HG03354 (cell line): Measurements from ENCODE around the gene EPHB4.
A peak's percentile ranks its signal among the peaks of the same experiment; 100 is the strongest.
"Not testable (repeated sequence)": the region's sequence is repeated elsewhere in the genome, so short reads cannot be mapped to it uniquely, and the experiment has no call there.

ENCODE experiments used
- ATAC-seq: cut with Tn5 transposase; IDR thresholded peaks from one replicate; pipeline ENCODE4 v1.9.1; 2021; ENCODE audit warnings: mild to moderate bottlenecking; ENCODE audit not compliant: unreplicated experiment, poor library complexity, severe bottlenecking

Gene EPHB4

DNA sequence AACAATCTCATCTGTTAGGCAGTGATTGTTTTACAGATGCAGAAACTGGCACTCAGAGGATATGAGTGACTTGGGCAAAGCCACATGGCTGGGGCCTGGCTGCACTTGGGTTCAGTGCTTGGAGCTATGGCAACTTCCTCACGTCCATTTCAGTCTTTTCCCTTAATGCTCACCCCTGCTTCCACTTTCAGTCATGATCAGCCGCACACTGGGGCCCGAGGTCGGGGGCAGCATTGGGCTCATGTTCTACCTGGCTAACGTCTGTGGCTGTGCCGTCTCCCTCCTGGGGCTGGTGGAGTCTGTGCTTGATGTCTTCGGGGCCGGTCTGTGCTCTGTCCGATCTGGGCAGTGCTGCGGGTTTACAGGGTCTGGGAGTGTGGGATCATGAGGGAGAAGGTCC is 28.2 kb upstream of the EPHB4 start:
- ATAC-seq, result no peak

GRCh38 chr7:100854899-100855298 is 27.6 kb upstream of the EPHB4 start:
- not testable (repeated sequence) for ATAC-seq

DNA sequence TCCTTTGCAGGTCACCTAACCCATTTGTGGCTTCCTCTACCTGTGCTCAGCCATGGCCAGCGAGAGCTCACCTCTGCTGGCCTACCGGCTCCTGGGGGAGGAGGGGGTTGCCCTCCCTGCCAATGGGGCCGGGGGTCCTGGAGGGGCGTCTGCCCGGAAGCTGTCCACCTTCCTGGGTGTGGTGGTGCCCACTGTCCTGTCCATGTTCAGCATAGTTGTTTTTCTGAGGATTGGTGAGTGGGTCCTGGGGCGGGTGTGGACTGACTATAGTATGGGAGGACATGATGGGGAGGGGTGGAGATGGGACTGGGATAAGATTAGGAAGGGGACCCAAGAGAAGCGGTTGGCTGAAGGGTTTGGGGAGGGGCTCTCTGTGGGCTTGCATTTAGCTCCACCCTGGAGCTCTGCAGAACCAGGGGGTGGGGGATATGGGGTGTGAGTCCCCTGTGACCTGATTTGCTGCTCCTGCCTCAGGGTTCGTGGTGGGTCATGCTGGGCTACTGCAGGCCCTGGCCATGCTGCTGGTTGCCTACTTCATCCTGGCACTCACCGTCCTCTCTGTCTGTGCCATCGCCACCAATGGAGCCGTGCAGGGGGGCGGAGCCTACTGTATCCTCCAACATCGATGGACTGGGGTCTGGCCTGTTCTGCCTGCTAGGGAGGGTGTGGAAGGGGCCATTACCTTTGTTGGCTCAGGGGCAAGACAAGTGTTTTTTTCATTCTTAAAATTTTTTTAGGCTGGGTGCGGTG is 27.0 kb upstream of the EPHB4 start:
- no peak for ATAC-seq

DNA sequence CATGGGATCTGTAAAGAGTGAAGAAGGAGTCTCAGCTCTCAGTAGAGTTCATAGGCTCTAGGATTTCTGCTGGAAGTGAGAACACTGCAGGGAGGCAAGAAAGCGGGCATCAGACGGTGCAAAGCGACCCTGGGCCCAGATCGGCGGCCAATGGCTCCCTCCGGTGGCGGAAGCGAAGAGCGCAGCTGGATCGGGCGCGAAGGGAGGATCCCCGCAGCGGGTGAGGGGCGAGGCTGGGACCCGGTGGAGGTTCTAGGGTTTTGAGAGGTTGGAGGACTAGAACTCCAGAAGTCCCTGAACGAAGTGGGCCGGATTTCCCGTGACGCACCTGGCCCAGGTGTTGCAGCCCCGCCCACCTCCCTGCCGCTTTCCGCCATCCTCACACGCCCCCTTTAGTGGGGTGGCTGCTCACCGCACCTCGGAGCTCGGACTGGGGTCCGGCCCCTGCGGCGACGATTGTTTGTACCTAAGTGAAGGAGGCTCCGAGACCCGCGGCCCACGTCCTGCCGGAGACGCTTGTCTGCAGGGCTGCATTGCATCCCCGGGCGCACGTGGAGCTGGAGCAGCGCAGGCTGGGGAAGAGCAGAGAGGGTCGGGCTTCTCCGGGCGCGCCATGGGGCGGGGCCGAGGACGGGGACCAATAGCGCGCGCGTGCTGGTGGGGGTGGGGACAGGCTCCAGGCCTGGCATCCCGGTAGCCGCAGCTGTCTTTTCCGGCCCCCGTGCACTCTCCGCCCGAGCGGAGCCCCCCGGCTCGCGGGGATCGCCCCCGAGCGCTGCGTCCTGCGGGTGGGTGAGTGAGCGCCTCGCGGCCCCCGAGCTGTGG is 24.9 kb upstream of the EPHB4 start, which contains the start of gene SLC12A9:
Gene SLC12A9, plus strand, starts transcription at position 666 of the 825 bp plus-strand sequence. CDS start 1,485 bp downstream, outside the sequence.
- ATAC-seq, result peak; percentile 89

GRCh38 chr7:100847360-100847759 is 20.0 kb upstream of the EPHB4 start:
- no peak for ATAC-seq

DNA sequence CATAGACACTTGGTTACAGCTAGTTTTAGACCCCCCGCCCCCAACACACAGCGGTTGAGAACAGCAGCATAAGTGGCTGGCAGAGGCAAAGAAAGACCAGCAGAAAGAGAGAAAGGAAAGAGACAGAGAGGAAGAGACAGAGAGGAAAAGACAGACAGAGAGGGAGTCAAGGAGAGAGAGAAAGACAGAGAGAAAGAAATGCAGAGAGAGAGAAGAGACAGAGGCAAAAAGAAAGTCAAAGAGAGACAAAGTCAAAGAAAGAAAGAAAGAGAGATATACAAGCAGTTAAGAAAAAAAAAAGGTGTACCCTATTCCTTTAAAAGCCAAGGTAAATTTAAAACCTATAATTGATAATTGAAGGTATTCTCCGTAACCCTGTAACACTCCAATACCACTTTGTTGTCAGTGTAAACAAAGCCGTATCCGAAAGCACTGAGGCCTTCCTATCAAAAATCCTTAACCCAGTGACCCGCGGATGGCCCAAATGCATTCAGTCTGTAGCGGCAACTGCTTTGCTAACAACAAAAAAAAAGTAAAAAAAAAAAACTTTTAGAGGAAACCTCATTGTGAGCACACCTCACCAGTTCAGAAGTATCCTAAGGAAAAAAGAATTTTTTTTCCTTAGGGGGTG is 13.3 kb upstream of the EPHB4 start:
- no peak for ATAC-seq

DNA sequence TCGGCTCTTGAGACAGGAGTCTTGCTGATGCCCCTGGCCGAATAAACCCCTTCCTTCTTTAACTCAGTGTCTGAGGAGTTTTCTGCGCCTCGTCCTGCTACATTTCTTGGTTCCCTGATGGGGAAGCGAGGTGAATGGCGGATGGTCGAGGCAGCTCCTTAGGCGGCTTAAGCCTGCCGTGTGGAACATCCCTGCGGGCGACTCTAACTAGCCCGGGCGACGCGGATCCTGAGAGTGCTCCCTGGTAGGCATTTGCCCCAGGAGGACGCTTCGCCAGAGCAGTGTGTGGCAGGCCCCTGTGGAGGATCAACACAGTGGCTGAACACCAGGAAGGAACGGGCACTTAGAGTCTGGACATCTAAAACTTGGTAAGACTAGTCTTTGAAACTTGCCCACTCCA is 12.0 kb upstream of the EPHB4 start:
- ATAC-seq, result no peak

DNA sequence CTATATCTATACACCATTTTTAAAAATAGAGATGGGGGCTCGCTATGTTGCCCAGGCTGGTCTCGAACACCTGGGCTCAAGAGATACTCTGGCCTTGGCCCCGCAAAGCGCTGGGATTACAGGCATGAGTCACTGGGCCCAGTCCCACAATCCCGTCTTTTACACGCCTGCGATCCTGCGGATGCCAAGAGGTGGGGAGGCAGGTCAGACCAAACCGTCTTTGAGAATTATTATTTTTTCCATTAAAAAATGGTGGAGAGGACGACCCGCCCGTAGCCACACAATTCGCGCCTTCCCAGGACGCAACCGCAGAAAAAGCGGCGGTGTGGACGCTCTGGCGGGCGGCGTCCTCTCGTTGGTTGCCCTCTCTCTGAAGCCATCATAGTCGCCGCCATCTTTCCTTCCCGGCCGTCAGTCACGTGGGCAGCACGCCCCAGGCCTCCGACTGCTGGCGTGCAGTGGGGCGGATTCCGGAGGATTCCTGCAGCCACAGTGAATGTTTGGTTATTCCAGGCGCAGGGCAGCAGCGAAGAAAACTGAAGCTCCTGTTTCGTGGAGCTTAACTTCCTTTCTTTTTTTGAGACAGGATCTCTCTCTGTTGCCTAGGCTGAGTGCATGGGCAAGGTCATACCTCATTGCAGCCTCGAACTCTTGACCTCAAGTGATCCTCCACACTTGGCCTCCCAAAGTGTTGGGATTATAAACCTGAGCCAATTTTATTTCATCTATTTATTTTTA is 9.9 kb upstream of the EPHB4 start:
- peak; percentile 84 for ATAC-seq

- ATAC-seq, result no peak
These were observed 9.4 kb upstream of the EPHB4 start for GRCh38 chr7:100836812-100837098.

DNA sequence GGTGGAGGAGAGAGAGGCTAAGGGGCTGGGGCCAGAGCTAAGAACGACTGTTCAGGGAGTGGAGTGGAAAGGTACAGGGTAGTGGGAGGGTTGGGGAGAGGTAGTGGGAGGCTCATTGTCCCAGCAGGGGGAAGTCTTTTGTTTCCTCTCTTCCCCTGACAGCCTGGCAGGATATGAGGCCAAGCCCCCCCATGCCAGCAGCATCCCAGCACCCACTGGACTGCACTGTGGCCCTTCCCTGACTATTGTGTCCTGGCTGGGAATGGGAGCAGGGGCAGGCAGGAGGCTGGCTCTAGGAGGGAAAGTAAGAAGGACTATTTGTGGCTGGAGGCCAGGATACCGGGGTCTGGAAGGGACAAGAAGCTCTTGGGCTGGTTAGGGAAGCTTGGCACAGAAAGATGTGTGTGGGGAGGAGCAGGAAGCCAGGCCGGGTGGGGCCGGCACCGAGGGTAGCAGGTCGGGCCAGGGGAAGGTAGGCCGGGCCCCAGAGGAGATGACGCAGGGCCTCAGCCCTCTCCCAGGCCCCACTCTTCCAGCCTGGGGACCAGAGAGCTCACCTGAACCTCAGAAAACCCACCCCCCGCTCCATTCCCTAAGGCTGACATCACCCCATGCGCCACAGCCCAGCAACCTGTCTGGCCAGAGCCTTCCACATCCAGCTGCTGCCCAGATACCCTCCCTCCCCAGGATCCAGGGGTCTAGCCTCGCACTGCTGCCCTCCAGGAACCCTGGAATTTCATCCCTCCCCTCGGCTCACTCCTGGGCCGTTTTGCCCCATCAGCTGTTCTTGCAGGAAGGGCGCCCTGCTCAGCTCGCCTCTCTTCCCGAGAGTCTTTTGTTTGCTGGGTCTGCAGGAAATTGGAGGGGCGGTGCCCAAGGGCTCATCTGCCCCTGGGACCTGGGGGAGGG is 8.8 kb upstream of the EPHB4 start:
- no peak for ATAC-seq

- no peak for ATAC-seq
These were observed 4.9 kb upstream of the EPHB4 start for GRCh38 chr7:100832281-100832633.

GRCh38 chr7:100830396-100830795 is 3.1 kb upstream of the EPHB4 start:
- ATAC-seq, result no peak

- no peak for ATAC-seq
These were observed 1.9 kb upstream of the EPHB4 start for GRCh38 chr7:100829150-100829716.

DNA sequence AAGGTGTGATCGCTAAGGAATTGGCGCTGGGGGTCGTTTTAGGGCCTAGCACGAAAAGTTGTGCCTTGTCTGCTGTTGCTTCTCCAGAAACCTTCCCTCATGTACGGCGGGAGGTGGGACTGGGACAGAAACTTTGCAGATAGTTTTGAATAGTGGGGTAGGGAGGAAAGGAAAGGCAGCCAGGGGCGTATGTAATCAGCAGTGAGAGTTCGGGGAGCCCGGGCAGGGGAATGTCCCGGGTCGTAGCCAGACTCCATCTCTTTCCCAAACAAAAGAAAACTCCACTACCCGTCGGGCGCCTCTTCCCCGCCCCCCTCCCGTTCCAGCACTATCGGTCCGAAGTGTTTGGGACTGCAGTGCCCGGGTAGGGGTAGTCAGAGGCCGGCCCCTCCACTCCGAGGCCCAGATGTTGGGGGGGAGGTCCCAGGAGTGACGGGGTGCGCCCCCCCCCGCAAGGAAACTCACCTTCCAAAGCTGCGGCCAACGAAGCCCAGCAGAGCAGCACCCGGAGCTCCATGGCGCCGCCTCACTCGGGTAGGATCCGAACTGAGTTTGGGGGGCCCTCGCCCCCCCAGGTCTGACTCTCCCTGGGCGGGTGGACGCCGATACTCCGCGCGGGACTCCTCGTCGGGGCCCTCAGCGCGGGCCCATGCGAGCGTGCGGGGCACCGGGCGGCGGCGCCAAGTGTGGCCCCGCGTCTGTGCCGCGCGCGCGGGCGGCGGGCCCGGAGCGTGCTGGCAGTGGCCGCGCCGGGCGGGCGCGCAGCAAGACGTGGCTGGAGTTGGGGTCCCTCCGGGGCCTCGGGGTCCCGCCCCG is 601 bp downstream of the EPHB4 start:
- ATAC-seq, result no peak

- ATAC-seq, result no peak
These were observed 1.4 kb downstream of the EPHB4 start for GRCh38 chr7:100825751-100826513.

DNA sequence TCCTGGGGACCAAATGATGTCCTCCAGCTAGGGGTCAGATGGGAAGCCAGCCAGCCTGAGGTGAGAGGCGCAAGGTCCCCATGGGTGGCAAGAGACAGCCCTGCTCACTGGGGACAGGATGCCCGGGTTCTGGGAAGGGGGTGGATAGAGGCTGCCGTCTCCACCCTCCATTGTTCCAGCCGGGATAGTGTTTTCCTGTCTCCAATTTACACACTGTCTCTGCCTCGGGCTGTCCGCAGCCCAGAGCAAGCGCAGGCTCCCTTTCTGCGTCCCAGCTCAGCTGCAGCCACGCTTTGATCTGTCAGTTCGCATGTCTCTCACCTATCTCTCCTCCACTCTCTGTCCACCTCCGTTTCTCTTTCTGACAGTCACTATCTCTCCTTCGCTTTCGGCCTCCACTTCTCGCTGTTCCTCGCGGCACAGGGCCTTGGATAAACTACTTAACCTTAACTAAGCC is 2.1 kb downstream of the EPHB4 start:
- ATAC-seq, result no peak

DNA sequence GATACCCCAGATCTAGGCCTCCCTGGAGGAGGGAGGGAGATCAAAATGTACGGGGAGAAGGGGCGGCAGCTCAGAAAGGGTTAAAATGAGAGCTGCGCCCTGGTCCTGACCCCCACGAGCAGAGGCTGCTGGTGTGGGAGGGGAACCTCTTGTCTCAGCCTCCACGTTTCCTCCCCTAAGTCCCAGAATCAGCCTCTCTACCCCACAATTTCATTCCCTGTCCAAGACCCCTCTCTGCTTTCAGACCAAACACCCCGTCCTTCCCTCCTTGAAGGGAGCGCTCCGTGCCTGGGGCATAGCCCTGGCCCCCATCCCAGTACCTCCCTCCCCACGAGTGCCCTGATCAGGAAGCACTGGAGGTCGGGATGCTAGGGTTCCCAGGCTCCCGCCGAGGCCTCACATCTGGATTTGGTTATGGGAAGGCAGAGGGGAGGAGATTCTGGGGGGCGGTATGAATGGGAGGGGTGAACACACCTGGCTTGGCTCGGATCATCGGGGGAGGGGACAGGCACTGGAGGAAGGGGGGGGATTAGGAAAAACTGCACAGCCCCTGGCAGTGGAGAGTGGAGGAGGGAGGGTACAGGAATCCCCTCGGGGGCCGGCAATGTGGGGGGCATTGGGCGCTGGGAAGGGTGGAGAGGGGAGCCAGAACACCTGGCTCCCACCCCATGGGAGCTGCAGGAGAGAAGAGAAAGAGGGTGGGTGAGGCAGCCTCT is 2.7 kb downstream of the EPHB4 start:
- no peak for ATAC-seq
